Type B pancreatic cell (in vitro differentiated cells): ENCODE measurements around the gene TBX10. TPM values are rescaled to one million over a fixed set of nuclear protein-coding genes. Genes with fewer than 3 reads are reported as not detected.
"Not testable (repeated sequence)": the region's sequence is repeated elsewhere in the genome, so short reads cannot be mapped to it uniquely, and the experiment has no call there.

Experiments used
- DNase-seq: peaks from one replicate; pipeline ENCODE4 v3.0.0; 2021; ENCODE audit warnings: mixed read lengths; ENCODE audit not compliant: unreplicated experiment; ENCODE audit errors: extremely low spot score
- H3K27ac Mint-ChIP-seq: 2 replicates; pipeline ENCODE4 v1.8.0; 2021; ENCODE audit warnings: mild to moderate bottlenecking, mixed read lengths
- H3K27me3 Mint-ChIP-seq: 2 replicates; pipeline ENCODE4 v1.8.0; 2021; ENCODE audit warnings: mixed read lengths
- H3K36me3 Mint-ChIP-seq: 2 replicates; pipeline ENCODE4 v1.8.0; 2021; ENCODE audit warnings: mixed read lengths
- H3K4me1 Mint-ChIP-seq: one replicate; pipeline ENCODE4 v1.8.0; 2021; ENCODE audit warnings: mixed read lengths; ENCODE audit not compliant: unreplicated experiment
- H3K4me3 Mint-ChIP-seq: 2 replicates; pipeline ENCODE4 v1.8.0; 2021; ENCODE audit warnings: mild to moderate bottlenecking, mixed read lengths
- H3K9me3 Mint-ChIP-seq: 2 replicates; pipeline ENCODE4 v1.8.0; 2021; ENCODE audit warnings: mixed read lengths
- CTCF ChIP-seq: fragments of 200-600 bp; sonication (generic); conservative IDR thresholded peaks from 2 replicates; pipeline ENCODE4 v1.5.0; 2021; ENCODE audit warnings: antibody characterized with exemption, mild to moderate bottlenecking
- total RNA-seq: library from RNA; stranded (reverse); gene quantifications from 2 replicates; pipeline ENCODE4 v1.2.1, GENCODE V29; 2021; ENCODE audit warnings: low replicate concordance

Gene TBX10
- total RNA-seq, 1 donor from 2014 or later: not detected

GRCh38 chr11:67640021-67640757 lies 626 bp upstream of the TBX10 start:
- H3K4me1 Mint-ChIP-seq: no peaks in the 10 kb centered on the region
- H3K4me3 Mint-ChIP-seq: no peak overlapping the region
- H3K36me3 Mint-ChIP-seq: no peaks in the 10 kb centered on the region
- peak; percentile 72 for DNase-seq
- H3K27ac Mint-ChIP-seq: no peak overlapping the region
- H3K27me3 Mint-ChIP-seq: peaks cover 5% of the 10 kb centered on the region
- peak; percentile 79 for TF ChIP-seq CTCF
- no peaks in the 10 kb centered on the region for H3K9me3 Mint-ChIP-seq

GRCh38 chr11:67638535-67639437 lies 777 bp downstream of the TBX10 start:
- H3K4me3 Mint-ChIP-seq: no peak overlapping the region
- no peaks in the 10 kb centered on the region for H3K36me3 Mint-ChIP-seq
- H3K27ac Mint-ChIP-seq: no peak overlapping the region
- H3K9me3 Mint-ChIP-seq: no peaks in the 10 kb centered on the region
- DNase-seq: peak; percentile 64
- H3K4me1 Mint-ChIP-seq: no peaks in the 10 kb centered on the region
- TF ChIP-seq CTCF: no peak
- peaks cover 5% of the 10 kb centered on the region for H3K27me3 Mint-ChIP-seq

GRCh38 chr11:67637441-67637840 lies 2.1 kb downstream of the TBX10 start:
- H3K27ac Mint-ChIP-seq, H3K4me3 Mint-ChIP-seq, H3K36me3 Mint-ChIP-seq, H3K27me3 Mint-ChIP-seq, H3K4me1 Mint-ChIP-seq, H3K9me3 Mint-ChIP-seq, DNase-seq: not testable (repeated sequence)

- no peak for DNase-seq
- Mint-ChIP-seq H3K9me3 (no peaks in the 10 kb centered on the region), H3K4me3 (no peak overlapping the region), H3K27ac (no peak overlapping the region), H3K4me1 (no peaks in the 10 kb centered on the region), H3K27me3 (peaks cover 5% of the 10 kb centered on the region), H3K36me3 (no peaks in the 10 kb centered on the region)
- TF ChIP-seq CTCF: no peak
Observed at GRCh38 chr11:67636962-67637361, 2.6 kb downstream of the TBX10 start.

GRCh38 chr11:67635231-67635521 lies 4.4 kb downstream of the TBX10 start:
- no peak for DNase-seq
- TF ChIP-seq CTCF: no peak
- Mint-ChIP-seq H3K4me1 (no peaks in the 10 kb centered on the region), H3K36me3 (no peaks in the 10 kb centered on the region), H3K4me3 (no peak overlapping the region), H3K27me3 (peaks cover 3% of the 10 kb centered on the region), H3K9me3 (no peaks in the 10 kb centered on the region), H3K27ac (no peak overlapping the region)
